Measurements from ENCODE around the gene DOCK8. TPM values are rescaled to one million over a fixed set of nuclear protein-coding genes. Genes with fewer than 3 reads are reported as not detected.

Gene DOCK8
- total and polyA plus RNA-seq, 2 of the 4 experiments (the other 2 are of a cell fraction) = not detected

GRCh38 chr9:351916-352315, 137.3 kb downstream of the DOCK8 start:
- Histone ChIP-seq H4K91ac (ENCODE audit: insufficient read depth, low read depth, low read length) (no peak overlapping the region), H3K23ac (ENCODE audit: low read depth, low read length) (no peak overlapping the region), H3K9me3 (ENCODE audit: control insufficient read depth, insufficient read depth, low read length) (no peaks in the 10 kb centered on the region), H2BK15ac (ENCODE audit: low read depth, low read length) (no peak overlapping the region), H4K5ac (ENCODE audit: low read depth, low read length) (no peak overlapping the region), H3K18ac (ENCODE audit: low read depth, low read length) (no peak overlapping the region), H3K14ac (replicated peaks; ENCODE audit: low read depth, low read length) (no peak overlapping the region), H2AK5ac (ENCODE audit: low read depth, low read length) (no peak overlapping the region), H3K4me3 (ENCODE audit: insufficient read depth, low read depth, low read length) (no peak overlapping the region), H3K4ac (ENCODE audit: low read depth, low read length) (no peak overlapping the region), H3K9ac (ENCODE audit: low read depth, low read length) (no peak overlapping the region), H3K9me1 (ENCODE audit: insufficient read depth, low read length) (no peaks in the 10 kb centered on the region), H2BK5ac (ENCODE audit: low read depth, low read length, poor library complexity, severe bottlenecking) (no peak overlapping the region), H3K79me1 (ENCODE audit: low read depth in 1 of 2, low read length in 2 of 2) (no peaks in the 10 kb centered on the region), H3K27me3 (ENCODE audit: control insufficient read depth, insufficient read depth, low read length) (peaks cover 12% of the 10 kb centered on the region), H2BK120ac (ENCODE audit: low read depth, low read length) (no peak overlapping the region), H4K20me1 (ENCODE audit: insufficient read depth, low read length) (no peaks in the 10 kb centered on the region), H3K4me2 (ENCODE audit: low read depth, low read length) (no peak overlapping the region), H2BK20ac (ENCODE audit: low read depth, low read length) (no peak overlapping the region), H3K36me3 (ENCODE audit: control insufficient read depth, insufficient read depth, low read length) (no peaks in the 10 kb centered on the region), H3K56ac (ENCODE audit: extremely low read depth, insufficient read depth, low read length) (no peak overlapping the region), H3K4me1 (ENCODE audit: control insufficient read depth, insufficient read depth, low read length) (no peaks in the 10 kb centered on the region), H2AK9ac (replicated peaks; ENCODE audit: low read depth, low read length, poor library complexity) (no peak overlapping the region), H3K27ac (ENCODE audit: insufficient read depth, low read length) (no peak overlapping the region), H2AFZ (replicated peaks; ENCODE audit: low read length, poor library complexity) (no peak overlapping the region), H4K8ac (ENCODE audit: low read depth in 2 of 2, low read length in 2 of 2) (no peak overlapping the region)
- 40% methylated on average over 1 of the region's 5 CpGs; no CpG with 5 or more reads in 1 of the 2 experiments for WGBS, 2 experiments (ENCODE audit: extremely low coverage in 2 of 2, insufficient read length in 1 of 2)
- TF ChIP-seq, protein P1, sequence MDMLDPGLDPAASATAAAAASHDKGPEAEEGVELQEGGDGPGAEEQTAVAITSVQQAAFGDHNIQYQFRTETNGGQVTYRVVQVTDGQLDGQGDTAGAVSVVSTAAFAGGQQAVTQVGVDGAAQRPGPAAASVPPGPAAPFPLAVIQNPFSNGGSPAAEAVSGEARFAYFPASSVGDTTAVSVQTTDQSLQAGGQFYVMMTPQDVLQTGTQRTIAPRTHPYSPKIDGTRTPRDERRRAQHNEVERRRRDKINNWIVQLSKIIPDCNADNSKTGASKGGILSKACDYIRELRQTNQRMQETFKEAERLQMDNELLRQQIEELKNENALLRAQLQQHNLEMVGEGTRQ (IDR thresholded peaks at IDR 0.05; ENCODE audit: low read depth, low read length) = no peak
- TF ChIP-seq POLR2A (IDR thresholded peaks at IDR 0.05; ENCODE audit: low read depth, low read length) (no peak), FOS (IDR thresholded peaks at IDR 0.05; ENCODE audit: low read depth, low read length) (no peak), CTCF (conservative IDR thresholded peaks at IDR 0.05; ENCODE audit: low read depth, low read length) (no peak), RAD21 (IDR thresholded peaks at IDR 0.05; ENCODE audit: low read length) (no peak), MAFK (IDR thresholded peaks at IDR 0.05; ENCODE audit: low read depth, low read length) (no peak), CHD1 (IDR thresholded peaks at IDR 0.05; ENCODE audit: low read depth, low read length) (no peak), MAZ (IDR thresholded peaks at IDR 0.05; ENCODE audit: borderline replicate concordance, low read depth, low read length) (no peak), SMC3 (IDR thresholded peaks at IDR 0.05; ENCODE audit: low read depth, low read length) (no peak), RCOR1 (IDR thresholded peaks at IDR 0.05; ENCODE audit: insufficient replicate concordance, low read length) (no peak), NFE2L2 (IDR thresholded peaks at IDR 0.05; ENCODE audit: low read depth, low read length) (no peak), MXI1 (IDR thresholded peaks at IDR 0.05; ENCODE audit: borderline replicate concordance, low read depth, low read length) (no peak), BHLHE40 (IDR thresholded peaks at IDR 0.05; ENCODE audit: low read depth, low read length) (no peak), RFX5 (IDR thresholded peaks at IDR 0.05; ENCODE audit: low read depth, low read length) (no peak), CEBPB (IDR thresholded peaks at IDR 0.05; ENCODE audit: low read depth, low read length) (no peak), ELK1 (IDR thresholded peaks at IDR 0.05; ENCODE audit: borderline replicate concordance, low read depth, low read length) (no peak)
- intact Hi-C loops (cut with micrococcal nuclease) = no loop called here
- in situ Hi-C loops (cut with MboI; ENCODE audit: low sequenced_read_pairs) = no loop called here
- ChIA-PET POLR2A (ENCODE audit: unreplicated experiment) (no interaction called here), CTCF (interaction anchor here (0.6 kb wide), 1 partner anchor 49 kb away, joined by 4 read pairs; no protein-coding TSS in a partner anchor)
- dilution Hi-C loops (cut with HindIII; ENCODE audit: low sequenced_read_pairs, unreplicated experiment) = no loop called here
- BruUV-seq (replicated peaks) = no TSS peak
- ATAC-seq (ENCODE audit: low read depth) = no peak
- no peak for DNase-seq
